Gastroesophageal sphincter (tissue), 3 donors: ENCODE results near the gene CLDN1.

Experiments used
- EP300 ChIP-seq: sonication (generic); formaldehyde crosslinking; IDR thresholded peaks from one replicate; pipeline ENCODE4 v1.6.1; 2017; ENCODE audit warnings: antibody characterized with exemption, mild to moderate bottlenecking
- POLR2A ChIP-seq, 2 donors: fragments of 450-650 bp; IDR thresholded peaks; one replicate each; pipeline ENCODE4 v1.6.1; 2017; ENCODE audit warnings: antibody characterized with exemption in 2 of 2, mild to moderate bottlenecking in 2 of 2, moderate library complexity in 1 of 2
- POLR2AphosphoS5 ChIP-seq: sonication (generic); formaldehyde crosslinking; IDR thresholded peaks from one replicate; pipeline ENCODE4 v1.6.1; 2017; ENCODE audit warnings: antibody characterized with exemption
- TF ChIP-seq, protein P1 (sequence below), 4 experiments: fragments of 200-600 bp in 2 of 4; fragments of 450-650 bp in 2 of 4; sonication (generic) in 1 of 4; IDR thresholded peaks; one replicate each; pipeline ENCODE4 v1.5.1; 2017 to 2019; ENCODE audit warnings: antibody characterized with exemption in 4 of 4, mild to moderate bottlenecking in 2 of 4, moderate library complexity in 2 of 4

DNA sequence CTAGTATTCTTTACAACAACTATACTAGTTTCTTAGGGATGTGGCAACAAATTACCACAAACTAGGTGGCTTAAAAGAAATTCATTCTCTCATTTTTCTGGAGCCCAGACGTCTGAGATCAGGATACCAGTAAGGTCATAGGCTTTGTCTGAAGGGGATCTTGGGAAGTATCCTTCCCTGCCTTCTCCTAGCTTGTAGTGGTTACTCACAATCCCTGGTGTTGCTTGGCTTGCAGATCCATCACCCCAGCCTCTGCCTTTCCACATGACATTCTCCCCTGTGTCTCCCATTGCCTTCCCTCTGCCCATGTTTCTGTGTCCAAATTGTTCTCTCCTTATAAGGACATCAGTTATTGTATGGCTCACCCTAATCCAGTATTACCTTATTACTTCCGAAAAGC is 24.3 kb upstream of the CLDN1 start:
- TF ChIP-seq, protein P1, sequence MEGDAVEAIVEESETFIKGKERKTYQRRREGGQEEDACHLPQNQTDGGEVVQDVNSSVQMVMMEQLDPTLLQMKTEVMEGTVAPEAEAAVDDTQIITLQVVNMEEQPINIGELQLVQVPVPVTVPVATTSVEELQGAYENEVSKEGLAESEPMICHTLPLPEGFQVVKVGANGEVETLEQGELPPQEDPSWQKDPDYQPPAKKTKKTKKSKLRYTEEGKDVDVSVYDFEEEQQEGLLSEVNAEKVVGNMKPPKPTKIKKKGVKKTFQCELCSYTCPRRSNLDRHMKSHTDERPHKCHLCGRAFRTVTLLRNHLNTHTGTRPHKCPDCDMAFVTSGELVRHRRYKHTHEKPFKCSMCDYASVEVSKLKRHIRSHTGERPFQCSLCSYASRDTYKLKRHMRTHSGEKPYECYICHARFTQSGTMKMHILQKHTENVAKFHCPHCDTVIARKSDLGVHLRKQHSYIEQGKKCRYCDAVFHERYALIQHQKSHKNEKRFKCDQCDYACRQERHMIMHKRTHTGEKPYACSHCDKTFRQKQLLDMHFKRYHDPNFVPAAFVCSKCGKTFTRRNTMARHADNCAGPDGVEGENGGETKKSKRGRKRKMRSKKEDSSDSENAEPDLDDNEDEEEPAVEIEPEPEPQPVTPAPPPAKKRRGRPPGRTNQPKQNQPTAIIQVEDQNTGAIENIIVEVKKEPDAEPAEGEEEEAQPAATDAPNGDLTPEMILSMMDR (IDR thresholded peaks at IDR 0.05) = no peak
- TF ChIP-seq EP300 (no peak), POLR2A (IDR thresholded peaks at IDR 0.05) (no peak), POLR2AphosphoS5 (no peak)
